ENCODE results near the gene PRB4. TPM values are rescaled to one million over a fixed set of nuclear protein-coding genes. Genes with fewer than 3 reads are reported as not detected.
"Not testable (repeated sequence)": the region's sequence is repeated elsewhere in the genome, so short reads cannot be mapped to it uniquely, and the experiment has no call there.

Gene PRB4
- total RNA-seq (2014; rRNA removed; shearing (Covaris generic); ENCODE audit: low replicate concordance): not detected in 2 replicates

- Histone ChIP-seq H3K36me3 (ENCODE audit: insufficient read depth, low read length) (no peaks in the 10 kb centered on the region), H3K4me3 (ENCODE audit: low read length) (no peak within 1 kb of the TSS), H3K9me2 (replicated peaks; ENCODE audit: insufficient read depth, low read length) (no peaks in the 10 kb centered on the region), H3K27me3 (ENCODE audit: low read length) (no peaks in the 10 kb centered on the region), H3K4me2 (ENCODE audit: low read depth, low read length, poor library complexity, severe bottlenecking) (no peak within 1 kb of the TSS), H3K27ac (ENCODE audit: low read length) (no peak within 1 kb of the TSS), H3K4me1 (ENCODE audit: low read length) (no peaks in the 10 kb centered on the region), H2AFZ (ENCODE audit: low read length) (no peak within 1 kb of the TSS), H3K79me2 (ENCODE audit: low read length) (no peaks in the 10 kb centered on the region), H4K20me1 (ENCODE audit: insufficient read depth, low read depth, low read length) (no peaks in the 10 kb centered on the region), H3K9me3 (ENCODE audit: low read length) (no peaks in the 10 kb centered on the region), H3K9ac (ENCODE audit: low read length) (no peak within 1 kb of the TSS)
- DNase-seq: no peak
Measured at GRCh38 chr12:11310336-11310735, at the start of gene PRB4. Gene PRB4 (minus strand): TSS chr12:11310436. CDS start chr12:11310398, 38 bp downstream.

- H2AFZ ChIP-seq (ENCODE audit: low read length); DNase-seq; H3K4me1 ChIP-seq (ENCODE audit: low read length); H3K9me3 ChIP-seq (ENCODE audit: low read length); H3K9ac ChIP-seq (ENCODE audit: low read length); H3K4me3 ChIP-seq (ENCODE audit: low read length); H3K27me3 ChIP-seq (ENCODE audit: low read length); H3K9me2 ChIP-seq (replicated peaks; ENCODE audit: insufficient read depth, low read length); H3K36me3 ChIP-seq (ENCODE audit: insufficient read depth, low read length); H3K79me2 ChIP-seq (ENCODE audit: low read length); H3K27ac ChIP-seq (ENCODE audit: low read length); H4K20me1 ChIP-seq (ENCODE audit: insufficient read depth, low read depth, low read length); H3K4me2 ChIP-seq (ENCODE audit: low read depth, low read length, poor library complexity, severe bottlenecking): not testable (repeated sequence)
Measured at GRCh38 chr12:11351736-11352135, 41.5 kb upstream of the PRB4 start.

GRCh38 chr12:11348439-11348838 is 38.2 kb upstream of the PRB4 start:
- Histone ChIP-seq H3K79me2 (ENCODE audit: low read length) (no peaks in the 10 kb centered on the region), H3K9me3 (ENCODE audit: low read length) (no peaks in the 10 kb centered on the region), H4K20me1 (ENCODE audit: insufficient read depth, low read depth, low read length) (no peaks in the 10 kb centered on the region), H3K9me2 (replicated peaks; ENCODE audit: insufficient read depth, low read length) (no peaks in the 10 kb centered on the region), H3K4me1 (ENCODE audit: low read length) (no peaks in the 10 kb centered on the region), H3K9ac (ENCODE audit: low read length) (no peak overlapping the region), H3K36me3 (ENCODE audit: insufficient read depth, low read length) (no peaks in the 10 kb centered on the region), H2AFZ (ENCODE audit: low read length) (no peak overlapping the region), H3K4me2 (ENCODE audit: low read depth, low read length, poor library complexity, severe bottlenecking) (no peak overlapping the region), H3K27ac (ENCODE audit: low read length) (no peak overlapping the region), H3K27me3 (ENCODE audit: low read length) (no peaks in the 10 kb centered on the region), H3K4me3 (ENCODE audit: low read length) (no peak overlapping the region)
- no peak for DNase-seq

- no peak for DNase-seq
Measured at GRCh38 chr12:11347810-11348209, 37.6 kb upstream of the PRB4 start.

GRCh38 chr12:11344500-11344899 is 34.3 kb upstream of the PRB4 start:
- Histone ChIP-seq H3K4me2 (ENCODE audit: low read depth, low read length, poor library complexity, severe bottlenecking) (no peak overlapping the region), H3K4me1 (ENCODE audit: low read length) (no peaks in the 10 kb centered on the region), H3K9ac (ENCODE audit: low read length) (no peak overlapping the region), H4K20me1 (ENCODE audit: insufficient read depth, low read depth, low read length) (no peaks in the 10 kb centered on the region), H3K9me3 (ENCODE audit: low read length) (no peaks in the 10 kb centered on the region), H3K27ac (ENCODE audit: low read length) (no peak overlapping the region), H3K9me2 (replicated peaks; ENCODE audit: insufficient read depth, low read length) (no peaks in the 10 kb centered on the region), H3K36me3 (ENCODE audit: insufficient read depth, low read length) (no peaks in the 10 kb centered on the region), H3K27me3 (ENCODE audit: low read length) (no peaks in the 10 kb centered on the region), H2AFZ (ENCODE audit: low read length) (no peak overlapping the region), H3K79me2 (ENCODE audit: low read length) (no peaks in the 10 kb centered on the region), H3K4me3 (ENCODE audit: low read length) (no peak overlapping the region)
- DNase-seq: no peak

More at GRCh38 chr12:11347810-11348209, 37.6 kb upstream of the PRB4 start:
- Histone ChIP-seq H2AFZ (ENCODE audit: low read length) (no peak overlapping the region), H3K27me3 (ENCODE audit: low read length) (no peaks in the 10 kb centered on the region), H3K4me1 (ENCODE audit: low read length) (no peaks in the 10 kb centered on the region), H3K9me2 (replicated peaks; ENCODE audit: insufficient read depth, low read length) (no peaks in the 10 kb centered on the region), H3K79me2 (ENCODE audit: low read length) (no peaks in the 10 kb centered on the region), H4K20me1 (ENCODE audit: insufficient read depth, low read depth, low read length) (no peaks in the 10 kb centered on the region), H3K9me3 (ENCODE audit: low read length) (no peaks in the 10 kb centered on the region), H3K4me2 (ENCODE audit: low read depth, low read length, poor library complexity, severe bottlenecking) (no peak overlapping the region), H3K36me3 (ENCODE audit: insufficient read depth, low read length) (no peaks in the 10 kb centered on the region), H3K9ac (ENCODE audit: low read length) (no peak overlapping the region), H3K4me3 (ENCODE audit: low read length) (no peak overlapping the region), H3K27ac (ENCODE audit: low read length) (no peak overlapping the region)

GRCh38 chr12:11324426-11324825 is 14.2 kb upstream of the PRB4 start:
- H3K9ac ChIP-seq (ENCODE audit: low read length): no peak overlapping the region
- H2AFZ ChIP-seq (ENCODE audit: low read length): no peak overlapping the region
- no peak for DNase-seq
- no peaks in the 10 kb centered on the region for H3K4me1 ChIP-seq (ENCODE audit: low read length)
- no peaks in the 10 kb centered on the region for H3K36me3 ChIP-seq (ENCODE audit: insufficient read depth, low read length)
- H4K20me1 ChIP-seq (ENCODE audit: insufficient read depth, low read depth, low read length): no peaks in the 10 kb centered on the region
- H3K4me2 ChIP-seq (ENCODE audit: low read depth, low read length, poor library complexity, severe bottlenecking): no peak overlapping the region
- H3K27ac ChIP-seq (ENCODE audit: low read length): no peak overlapping the region
- no peak overlapping the region for H3K4me3 ChIP-seq (ENCODE audit: low read length)
- no peaks in the 10 kb centered on the region for H3K9me3 ChIP-seq (ENCODE audit: low read length)
- no peaks in the 10 kb centered on the region for H3K9me2 ChIP-seq (replicated peaks; ENCODE audit: insufficient read depth, low read length)
- no peaks in the 10 kb centered on the region for H3K79me2 ChIP-seq (ENCODE audit: low read length)
- no peaks in the 10 kb centered on the region for H3K27me3 ChIP-seq (ENCODE audit: low read length)

- Histone ChIP-seq H3K27ac (ENCODE audit: low read length) (no peak overlapping the region), H2AFZ (ENCODE audit: low read length) (no peak overlapping the region), H3K4me2 (ENCODE audit: low read depth, low read length, poor library complexity, severe bottlenecking) (no peak overlapping the region), H3K9ac (ENCODE audit: low read length) (no peak overlapping the region), H4K20me1 (ENCODE audit: insufficient read depth, low read depth, low read length) (no peaks in the 10 kb centered on the region), H3K9me3 (ENCODE audit: low read length) (no peaks in the 10 kb centered on the region), H3K27me3 (ENCODE audit: low read length) (no peaks in the 10 kb centered on the region), H3K4me1 (ENCODE audit: low read length) (no peaks in the 10 kb centered on the region), H3K79me2 (ENCODE audit: low read length) (no peaks in the 10 kb centered on the region), H3K36me3 (ENCODE audit: insufficient read depth, low read length) (no peaks in the 10 kb centered on the region), H3K9me2 (replicated peaks; ENCODE audit: insufficient read depth, low read length) (no peaks in the 10 kb centered on the region), H3K4me3 (ENCODE audit: low read length) (no peak overlapping the region)
- no peak for DNase-seq
Measured at GRCh38 chr12:11321980-11322379, 11.7 kb upstream of the PRB4 start.

- Histone ChIP-seq H3K4me2 (ENCODE audit: low read depth, low read length, poor library complexity, severe bottlenecking) (no peak overlapping the region), H3K9me3 (ENCODE audit: low read length) (no peaks in the 10 kb centered on the region), H3K36me3 (ENCODE audit: insufficient read depth, low read length) (no peaks in the 10 kb centered on the region), H3K27me3 (ENCODE audit: low read length) (no peaks in the 10 kb centered on the region), H2AFZ (ENCODE audit: low read length) (no peak overlapping the region), H3K79me2 (ENCODE audit: low read length) (no peaks in the 10 kb centered on the region), H3K27ac (ENCODE audit: low read length) (no peak overlapping the region), H3K4me3 (ENCODE audit: low read length) (no peak overlapping the region), H3K9ac (ENCODE audit: low read length) (no peak overlapping the region), H3K9me2 (replicated peaks; ENCODE audit: insufficient read depth, low read length) (no peaks in the 10 kb centered on the region), H4K20me1 (ENCODE audit: insufficient read depth, low read depth, low read length) (no peaks in the 10 kb centered on the region), H3K4me1 (ENCODE audit: low read length) (no peaks in the 10 kb centered on the region)
- DNase-seq: no peak
Measured at GRCh38 chr12:11307143-11307542, 3.1 kb downstream of the PRB4 start.

GRCh38 chr12:11273449-11273848 is 36.8 kb downstream of the PRB4 start:
- Histone ChIP-seq H3K4me1 (ENCODE audit: low read length) (no peaks in the 10 kb centered on the region), H3K27me3 (ENCODE audit: low read length) (no peaks in the 10 kb centered on the region), H3K79me2 (ENCODE audit: low read length) (no peaks in the 10 kb centered on the region), H3K4me3 (ENCODE audit: low read length) (no peak overlapping the region), H3K36me3 (ENCODE audit: insufficient read depth, low read length) (no peaks in the 10 kb centered on the region), H3K9me2 (replicated peaks; ENCODE audit: insufficient read depth, low read length) (no peaks in the 10 kb centered on the region), H3K9ac (ENCODE audit: low read length) (no peak overlapping the region), H3K27ac (ENCODE audit: low read length) (no peak overlapping the region), H3K4me2 (ENCODE audit: low read depth, low read length, poor library complexity, severe bottlenecking) (no peak overlapping the region), H3K9me3 (ENCODE audit: low read length) (no peaks in the 10 kb centered on the region), H2AFZ (ENCODE audit: low read length) (no peak overlapping the region), H4K20me1 (ENCODE audit: insufficient read depth, low read depth, low read length) (no peaks in the 10 kb centered on the region)
- no peak for DNase-seq

Data from Karpas-422 (cell line).